ENCODE results near the gene NAPSA. TPM values are rescaled to one million over a fixed set of nuclear protein-coding genes. Genes with fewer than 3 reads are reported as not detected.
A peak's percentile ranks its signal among the peaks of the same experiment; 100 is the strongest.

Gene NAPSA
- total and polyA plus RNA-seq, 10 of the 15 experiments (the other 5 are each of a cell fraction or from before 2014, with no cell fraction given): 6.7 to 45.4 (median 17.1) TPM

- peak; percentile 79 for TF ChIP-seq GATAD2B (conservative IDR thresholded peaks at IDR 0.05; ENCODE audit: low read depth)
- peak; percentile 84 for TF ChIP-seq BCL11A (IDR thresholded peaks at IDR 0.05; ENCODE audit: low read depth, low read length)
- peak; percentile 86 for TF ChIP-seq NR2F1 (conservative IDR thresholded peaks at IDR 0.05)
- peak; percentile 96 for TF ChIP-seq NFIC (IDR thresholded peaks at IDR 0.05; ENCODE audit: low read depth, low read length)
- TF ChIP-seq GABPA (IDR thresholded peaks at IDR 0.05; ENCODE audit: low read depth): peak; percentile 55; the same call in 1 of the 2 replicates
- TF ChIP-seq SP1 (IDR thresholded peaks at IDR 0.05; ENCODE audit: low read depth, low read length): peak; percentile 65
- TF ChIP-seq ZNF217 (IDR thresholded peaks at IDR 0.05): peak; percentile 82; the same call in 1 of the 2 replicates
- TF ChIP-seq JUNB (IDR thresholded peaks at IDR 0.05): peak; percentile 99
These were observed 18.3 kb downstream of the NAPSA start (continued) for GRCh38 chr19:50347089-50347581.

GRCh38 chr19:50344661-50345318 is 20.6 kb downstream of the NAPSA start:
- POLR2A ChIA-PET: interaction anchor here (0.8 to 5.8 kb wide), 8 partner anchors 9 to 74 kb away, joined by 3 to 38 read pairs (median 5); partner anchors contain the start of genes KCNC3 and SPIB
- DNase-seq (ENCODE audit: low read depth, low spot score) (peak; percentile 90), FAIRE-seq (peak; percentile 87), ATAC-seq (peak; percentile 63)
- CTCF ChIA-PET: interaction anchor here (0.6 to 5.5 kb wide), 7 partner anchors 9 to 92 kb away, joined by 3 to 29 read pairs (median 6); partner anchors contain the start of gene NAPSA
- BruUV-seq (replicated peaks): no TSS peak
- RAD21 ChIA-PET (ENCODE audit: unreplicated experiment): interaction anchor here (1.0 to 4.6 kb wide), 6 partner anchors 12 to 71 kb away, joined by 3 to 28 read pairs (median 5); partner anchors contain the start of gene KCNC3
- H3K4me1 ChIP-seq (ENCODE audit: control insufficient read depth, insufficient read depth, low read length): peaks cover 39% of the 10 kb centered on the region
- WGBS (ENCODE audit: insufficient coverage, insufficient replicate concordance, low lambda C conversion rate, missing lambda C conversion rate): 5% methylated on average over 8 of the region's 8 CpGs
- SMC1A ChIA-PET (ENCODE audit: uncharacterized antibody, unreplicated experiment): interaction anchor here (0.9 to 6.9 kb wide), 4 partner anchors 12 to 433 kb away, joined by 3 to 49 read pairs (median 4); no protein-coding TSS in a partner anchor
- peak overlapping the region; percentile 95 for H3K27ac ChIP-seq (ENCODE audit: control insufficient read depth, insufficient read depth)
- peaks cover 0 to 2% of the 10 kb centered on the region in 2 experiments; a peak in 1 of 4 replicates for H3K36me3 ChIP-seq (ENCODE audit: control insufficient read depth in 2 of 2, insufficient read depth in 2 of 2, low read length in 1 of 2)
- peaks cover 34% of the 10 kb centered on the region for H3K79me2 ChIP-seq (ENCODE audit: control insufficient read depth, insufficient read depth, low read length)
- H3K9ac ChIP-seq (ENCODE audit: control insufficient read depth, insufficient read depth, low read length): peak overlapping the region; percentile 84
- H3K4me3 ChIP-seq: peak overlapping the region; percentile 90
- H2AFZ ChIP-seq (ENCODE audit: control insufficient read depth, low read depth, low read length): peak overlapping the region; percentile 36; the same call in 1 of the 2 replicates
- H3K9me3 ChIP-seq (replicated peaks; ENCODE audit: control insufficient read depth, insufficient read depth, low read length): peaks cover 7% of the 10 kb centered on the region; the same call in 2 of the 3 replicates
- H4K20me1 ChIP-seq (ENCODE audit: control insufficient read depth, insufficient read depth): no peaks in the 10 kb centered on the region
- peak overlapping the region; percentile 19 for H3K4me2 ChIP-seq (ENCODE audit: control insufficient read depth, insufficient read depth)
- H3K27me3 ChIP-seq (replicated peaks in 1 of 2; ENCODE audit: control insufficient read depth in 2 of 2, insufficient read depth in 2 of 2, low read length in 1 of 2): no peaks in the 10 kb centered on the region
- in situ Hi-C loops (cut with MboI): loop anchor here (25.0 kb wide), 1 partner anchor 1018 kb away; the partner anchor contains the start of genes CLDND2, ETFB and NKG7
- intact Hi-C loops (cut with micrococcal nuclease; ENCODE audit: unreplicated experiment): loop anchor here (5.0 kb wide), 1 partner anchor 88 kb away; the partner anchor contains the start of gene MYBPC2
- TF ChIP-seq SPI1 (IDR thresholded peaks at IDR 0.05; ENCODE audit: borderline replicate concordance, insufficient read depth, low read depth, low read length) (peak; percentile 96), ETV6 (conservative IDR thresholded peaks at IDR 0.05 in 1 of 2, IDR thresholded peaks at IDR 0.05 in 1 of 2; ENCODE audit: borderline replicate concordance in 1 of 2, low read depth in 1 of 2) (peak in 1 of 2 experiments; percentile 92; a peak in 2 of 4 replicates), MTA2 (IDR thresholded peaks at IDR 0.05; ENCODE audit: low read depth) (peak; percentile 92), TCF3 (IDR thresholded peaks at IDR 0.05; ENCODE audit: borderline replicate concordance, insufficient read depth, low read depth, low read length) (peak; percentile 89), SIX5 (IDR thresholded peaks at IDR 0.05; ENCODE audit: low read depth, low read length, severe bottlenecking) (no peak), EED (IDR thresholded peaks at IDR 0.05; ENCODE audit: low read depth) (peak; percentile 97), PKNOX1 (IDR thresholded peaks at IDR 0.05) (peak; percentile 68), NFIC (IDR thresholded peaks at IDR 0.05; ENCODE audit: low read depth, low read length) (peak; percentile 81; the same call in 1 of the 2 replicates), JUND (IDR thresholded peaks at IDR 0.05; ENCODE audit: low read depth, low read length) (no peak), SMAD1 (IDR thresholded peaks at IDR 0.05; ENCODE audit: low read depth, partially characterized antibody) (peak; percentile 11), POU2F2 (IDR thresholded peaks at IDR 0.05; ENCODE audit: borderline replicate concordance, low read depth, low read length) (peak; percentile 50; the same call in 2 of the 3 replicates)

All from GM12878 (cell line).